Stimulated activated naive CD8-positive, alpha-beta T cell treated with anti-CD3 and anti-CD28 coated beads, Interleukin-15, Interleukin-2, amounts not matched to agents 100 ng/mL and 50 ng/mL, for 24 hours (primary cell): ENCODE data around the gene DNAJC24.
"Not testable (repeated sequence)": the region's sequence is repeated elsewhere in the genome, so short reads cannot be mapped to it uniquely, and the experiment has no call there.

Experiments used
- H3K27ac Mint-ChIP-seq: one replicate; pipeline ENCODE4 v1.8.0; 2021; ENCODE audit warnings: mild to moderate bottlenecking, mixed read lengths
- H3K27me3 Mint-ChIP-seq: one replicate; pipeline ENCODE4 v1.8.0; 2021; ENCODE audit warnings: mixed read lengths
- H3K36me3 Mint-ChIP-seq: one replicate; pipeline ENCODE4 v1.8.0; 2021; ENCODE audit warnings: low read depth, mixed read lengths
- H3K4me1 Mint-ChIP-seq: one replicate; pipeline ENCODE4 v1.8.0; 2021; ENCODE audit warnings: low read depth, mixed read lengths
- H3K4me3 Mint-ChIP-seq: one replicate; pipeline ENCODE4 v1.8.0; 2021; ENCODE audit warnings: mild to moderate bottlenecking, mixed read lengths
- H3K9me3 Mint-ChIP-seq: one replicate; pipeline ENCODE4 v1.8.0; 2021; ENCODE audit warnings: mixed read lengths

The DNAJC24 gene, protein sequence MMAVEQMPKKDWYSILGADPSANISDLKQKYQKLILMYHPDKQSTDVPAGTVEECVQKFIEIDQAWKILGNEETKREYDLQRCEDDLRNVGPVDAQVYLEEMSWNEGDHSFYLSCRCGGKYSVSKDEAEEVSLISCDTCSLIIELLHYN

DNA sequence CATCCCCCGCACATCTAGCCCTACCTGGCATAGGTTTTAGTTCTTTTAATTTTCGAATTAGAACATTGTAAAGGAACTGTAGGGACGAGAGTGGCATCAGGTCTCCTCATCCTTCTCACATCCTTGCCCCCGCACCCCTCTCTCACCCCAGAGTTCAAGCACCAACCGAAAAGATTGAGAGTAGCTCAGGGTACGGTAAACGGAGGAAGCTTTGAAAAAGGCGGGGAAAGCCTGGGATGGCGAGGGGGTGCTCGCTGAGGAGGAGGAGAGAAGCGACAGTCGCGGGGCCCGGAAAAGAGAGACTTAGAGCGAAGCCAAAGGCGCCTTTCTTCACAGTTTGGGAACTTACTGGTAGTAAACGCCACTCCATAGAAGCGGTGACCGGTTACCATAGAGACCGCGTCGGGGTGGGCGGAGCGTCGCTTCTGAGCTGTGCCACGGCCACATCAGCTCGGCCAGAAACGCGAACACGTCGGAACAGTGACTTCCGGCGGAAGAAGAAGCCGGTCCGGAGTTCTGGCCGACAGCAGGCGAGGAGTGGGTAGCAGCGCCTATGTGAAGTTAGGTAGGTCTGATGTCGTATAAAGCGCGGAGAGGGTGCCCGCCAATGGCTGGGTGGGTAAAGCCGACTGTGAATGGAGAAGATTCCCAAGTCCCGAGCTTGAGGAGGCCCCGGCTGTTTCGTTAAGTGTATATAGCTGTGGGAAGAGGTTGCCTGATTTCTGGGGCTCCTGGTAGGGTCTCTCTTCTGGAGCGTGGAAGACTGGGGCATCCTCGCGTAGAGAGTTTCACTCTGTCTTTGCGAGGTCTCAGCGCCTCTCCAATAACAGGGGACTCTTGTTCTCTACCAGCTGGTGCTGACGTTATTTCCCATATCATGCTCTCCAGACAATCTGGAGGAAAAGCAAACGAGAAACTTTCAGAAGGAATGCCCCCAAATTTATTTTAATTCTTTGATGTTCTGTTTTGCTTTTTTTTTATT, at the start of gene DNAJC24, which contains the start of gene DCDC1:
TSS of gene DNAJC24 (plus strand) at position 513 of the 982 bp plus-strand sequence. CDS start 889 bp downstream, outside the sequence.
TSS of gene DCDC1 (minus strand) at position 392 of the 982 bp plus-strand sequence. CDS start 41,459 bp downstream, outside the sequence.
- Mint-ChIP-seq H3K27me3 (peaks cover 6% of the 10 kb centered on the region), H3K4me3 (peak within 1 kb of the TSS; percentile 98), H3K9me3 (no peaks in the 10 kb centered on the region), H3K27ac (peak within 1 kb of the TSS; percentile 92), H3K4me1 (peaks cover 42% of the 10 kb centered on the region), H3K36me3 (peaks cover 16% of the 10 kb centered on the region)

DNA sequence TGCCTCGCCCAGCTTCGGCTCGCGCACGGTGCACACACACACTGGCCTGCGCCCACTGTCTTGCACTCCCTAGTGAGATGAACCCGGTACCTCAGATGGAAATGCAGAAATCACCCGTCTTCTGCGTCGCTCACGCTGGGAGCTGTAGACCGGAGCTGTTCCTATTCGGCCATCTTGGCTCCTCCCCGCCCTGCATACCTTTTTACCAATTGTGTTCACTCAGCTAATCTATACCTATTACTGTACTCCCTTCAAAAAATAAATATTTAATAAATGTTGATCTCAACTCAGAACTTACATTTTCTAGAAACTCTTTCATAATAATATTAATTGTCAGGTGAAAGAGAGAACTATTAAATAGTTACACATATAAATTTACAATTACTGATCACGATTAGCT, 48.2 kb upstream of the DNAJC24 start:
- not testable (repeated sequence) for H3K27me3 Mint-ChIP-seq, H3K9me3 Mint-ChIP-seq, H3K4me3 Mint-ChIP-seq, H3K27ac Mint-ChIP-seq, H3K36me3 Mint-ChIP-seq, H3K4me1 Mint-ChIP-seq

DNA sequence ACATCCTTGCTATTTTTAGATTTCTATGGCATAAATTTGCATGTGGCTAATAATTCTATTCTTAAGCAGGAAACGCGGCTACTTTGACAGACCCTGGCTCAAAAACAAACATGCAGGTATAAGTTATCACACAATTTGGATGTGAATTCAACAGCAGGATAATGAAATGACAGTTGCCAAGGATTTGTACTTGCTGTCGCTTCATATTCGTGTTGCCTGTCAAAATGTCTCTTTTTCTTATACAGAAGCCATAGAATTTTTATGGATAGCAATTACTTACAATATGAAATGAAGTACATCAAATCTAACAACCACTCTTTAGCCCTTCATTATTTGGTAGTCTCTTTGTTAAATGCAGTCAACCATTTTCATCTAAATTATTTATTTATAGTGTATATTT, 46.5 kb upstream of the DNAJC24 start:
- Mint-ChIP-seq H3K4me3 (no peak overlapping the region), H3K27me3 (no peaks in the 10 kb centered on the region), H3K9me3 (no peaks in the 10 kb centered on the region), H3K36me3 (no peaks in the 10 kb centered on the region), H3K4me1 (peaks cover 4% of the 10 kb centered on the region), H3K27ac (no peak overlapping the region)

DNA sequence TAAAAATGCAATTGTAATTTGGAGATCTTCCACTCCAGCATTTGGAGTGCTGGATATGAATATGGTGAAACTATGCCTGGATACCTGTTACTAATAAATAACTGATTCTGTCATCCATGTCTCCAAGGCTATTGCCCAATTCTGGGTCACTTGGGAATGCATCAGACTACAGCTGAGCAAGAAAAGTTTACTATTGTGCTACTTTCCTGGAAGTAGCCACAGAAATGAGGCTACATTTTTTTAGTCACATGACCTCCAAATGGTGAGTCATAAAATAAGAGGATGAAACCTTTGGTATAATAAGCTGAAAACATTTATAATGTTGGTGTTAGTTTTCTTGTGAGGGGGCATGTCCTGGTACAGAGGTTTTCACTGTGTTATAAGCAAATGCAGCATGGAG, 44.5 kb upstream of the DNAJC24 start:
- Mint-ChIP-seq H3K27me3 (no peaks in the 10 kb centered on the region), H3K9me3 (no peaks in the 10 kb centered on the region), H3K36me3 (no peaks in the 10 kb centered on the region), H3K4me3 (no peak overlapping the region), H3K27ac (no peak overlapping the region), H3K4me1 (peaks cover 4% of the 10 kb centered on the region)

DNA sequence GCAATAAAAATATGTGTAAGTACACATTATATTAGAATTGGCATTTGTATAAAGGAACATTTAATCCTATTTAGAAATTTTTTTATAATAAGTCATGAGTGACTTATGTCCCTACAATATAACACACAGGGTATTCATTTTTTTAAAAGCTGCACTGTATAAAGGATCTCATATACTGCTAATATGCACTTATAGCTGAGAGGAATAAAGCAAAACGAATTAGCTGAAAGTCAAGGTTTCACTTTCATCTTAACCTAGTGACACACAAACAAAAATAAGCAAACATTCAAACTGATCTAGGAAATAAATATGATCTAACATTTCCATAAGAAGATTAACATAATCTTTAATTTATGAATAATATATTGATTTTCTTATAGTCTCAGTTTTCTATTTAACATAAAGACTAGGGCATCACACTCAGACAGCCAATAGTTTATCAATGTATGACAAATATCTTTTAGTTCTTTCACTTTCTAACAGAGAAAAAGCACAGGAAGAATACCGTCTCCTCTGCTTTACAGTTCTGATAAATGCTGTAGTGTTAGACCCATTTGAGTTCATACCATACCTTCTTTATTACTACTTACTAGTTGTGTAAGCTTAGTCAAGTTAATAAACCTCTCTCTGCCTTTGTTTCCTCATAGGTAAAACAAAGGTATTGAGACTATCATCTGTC, 43.1 kb upstream of the DNAJC24 start:
- no peak overlapping the region for H3K27ac Mint-ChIP-seq
- no peaks in the 10 kb centered on the region for H3K36me3 Mint-ChIP-seq
- H3K4me3 Mint-ChIP-seq: no peak overlapping the region
- H3K27me3 Mint-ChIP-seq: no peaks in the 10 kb centered on the region
- H3K9me3 Mint-ChIP-seq: no peaks in the 10 kb centered on the region
- H3K4me1 Mint-ChIP-seq: peaks cover 4% of the 10 kb centered on the region

DNA sequence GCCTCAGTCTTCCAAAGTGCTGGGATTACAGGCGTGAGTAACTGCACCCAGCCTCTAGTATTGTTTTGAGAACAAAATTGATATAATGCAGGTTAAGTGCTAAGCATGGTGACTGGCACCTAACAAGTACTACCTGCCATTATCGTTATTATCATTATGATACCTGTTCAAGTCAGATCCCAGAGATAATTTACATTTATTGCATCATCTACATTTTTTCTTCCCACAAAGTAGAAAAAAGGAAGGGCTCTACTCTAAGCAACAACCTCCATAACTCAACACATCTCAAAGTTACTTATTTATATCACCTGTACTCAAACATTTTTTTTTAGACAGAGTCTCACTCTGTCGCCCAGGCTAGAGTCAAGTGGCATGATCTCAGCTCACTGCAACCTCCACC, 42.2 kb upstream of the DNAJC24 start:
- Mint-ChIP-seq H3K27me3 (peaks cover 6% of the 10 kb centered on the region), H3K36me3 (no peaks in the 10 kb centered on the region), H3K4me1 (peaks cover 4% of the 10 kb centered on the region), H3K9me3 (no peaks in the 10 kb centered on the region), H3K27ac (no peak overlapping the region), H3K4me3 (no peak overlapping the region)

DNA sequence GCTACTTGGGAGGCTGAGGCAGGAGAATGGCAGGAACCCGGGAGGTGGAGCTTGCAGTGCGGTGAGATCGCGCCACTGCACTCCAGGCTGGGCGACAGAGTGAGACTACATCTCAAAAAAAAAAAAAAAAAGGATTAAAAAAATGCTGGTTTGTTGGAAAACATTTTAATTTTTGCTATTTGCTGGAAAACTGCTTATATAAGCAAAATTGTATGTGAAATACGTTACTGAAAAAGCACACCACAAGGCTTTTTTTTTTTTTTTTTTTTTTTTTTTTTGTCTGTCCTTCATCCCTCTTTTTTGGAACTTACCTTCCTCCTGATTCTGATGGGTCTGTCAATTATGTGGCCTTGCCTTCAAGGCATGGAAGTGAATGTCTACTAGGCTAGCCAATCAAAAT, 41.0 kb upstream of the DNAJC24 start:
- peaks cover 10% of the 10 kb centered on the region for H3K27me3 Mint-ChIP-seq
- H3K4me1 Mint-ChIP-seq: peaks cover 4% of the 10 kb centered on the region
- no peaks in the 10 kb centered on the region for H3K9me3 Mint-ChIP-seq
- no peak overlapping the region for H3K4me3 Mint-ChIP-seq
- H3K36me3 Mint-ChIP-seq: no peaks in the 10 kb centered on the region
- H3K27ac Mint-ChIP-seq: no peak overlapping the region

DNA sequence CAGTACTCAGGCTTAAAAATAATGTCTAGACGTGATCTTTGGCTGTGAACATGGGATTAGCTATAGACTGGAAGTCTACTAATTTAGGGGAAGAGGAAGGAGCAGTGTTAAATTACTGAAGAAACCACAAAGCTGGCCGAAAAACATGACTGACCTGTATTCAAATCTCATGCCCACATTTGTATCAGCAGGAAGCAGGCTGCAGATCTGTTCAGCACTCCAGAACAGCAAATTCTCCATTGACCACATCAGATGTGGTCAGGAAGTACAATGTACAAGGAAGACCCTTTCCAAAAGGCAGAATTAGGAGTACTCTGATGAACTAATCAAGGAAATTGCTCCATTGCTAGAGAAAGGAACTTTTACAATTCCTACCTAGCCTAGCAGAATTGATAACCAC, 31.9 kb upstream of the DNAJC24 start:
- Mint-ChIP-seq H3K4me1 (no peaks in the 10 kb centered on the region), H3K9me3 (no peaks in the 10 kb centered on the region), H3K27me3 (peaks cover 8% of the 10 kb centered on the region), H3K36me3 (no peaks in the 10 kb centered on the region), H3K4me3 (no peak overlapping the region), H3K27ac (no peak overlapping the region)

DNA sequence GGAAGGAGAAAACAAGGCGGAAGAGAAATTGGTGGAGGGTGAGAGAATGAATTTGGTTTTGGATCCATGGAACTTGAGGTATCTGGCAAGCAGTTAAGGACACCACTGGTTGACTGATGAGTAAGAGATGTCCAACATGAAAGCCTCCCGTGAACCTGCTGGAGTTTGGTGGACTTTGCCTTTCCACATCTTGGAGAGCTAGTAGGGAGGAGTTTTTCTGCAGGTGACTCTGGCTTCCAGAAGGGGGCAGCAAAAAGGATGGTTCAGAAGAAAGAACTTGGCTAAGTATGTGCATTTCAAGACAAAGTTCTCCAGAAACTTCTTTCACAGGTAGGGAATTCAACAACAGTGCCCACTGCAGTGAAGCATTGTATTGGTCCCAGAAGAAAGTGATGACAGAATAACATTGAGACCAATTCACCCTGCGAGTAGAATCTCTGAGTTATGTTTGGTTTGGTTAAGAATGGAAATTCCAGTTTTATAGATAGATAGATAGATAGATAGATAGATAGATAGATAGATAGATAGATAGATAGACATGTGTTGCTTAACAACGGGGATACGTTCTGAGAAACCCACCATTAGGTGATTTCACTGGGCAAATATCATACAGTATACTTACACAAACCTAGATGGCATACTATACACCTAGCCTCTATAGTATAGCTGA, 28.6 kb upstream of the DNAJC24 start:
- Mint-ChIP-seq H3K27me3 (peaks cover 14% of the 10 kb centered on the region), H3K27ac (no peak overlapping the region), H3K4me1 (no peaks in the 10 kb centered on the region), H3K9me3 (no peaks in the 10 kb centered on the region), H3K36me3 (no peaks in the 10 kb centered on the region), H3K4me3 (no peak overlapping the region)

DNA sequence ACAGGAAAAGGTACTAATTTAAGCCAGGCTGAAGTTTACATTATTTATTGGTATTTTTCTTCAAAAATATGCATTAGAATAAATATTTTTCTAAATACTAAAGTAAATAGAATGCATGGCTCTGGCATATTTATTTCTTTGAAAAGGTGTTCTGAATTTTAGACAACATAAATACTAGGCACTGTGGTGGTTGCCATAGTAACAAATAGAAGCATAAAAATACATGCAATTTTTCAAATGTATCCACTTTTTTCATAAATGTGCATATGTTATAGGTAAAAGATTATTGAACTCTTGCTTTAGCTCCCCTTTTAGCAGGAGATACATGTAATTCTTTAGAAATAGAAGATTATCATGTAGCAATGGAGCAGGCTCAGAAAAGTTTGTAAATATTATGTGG, 18.5 kb upstream of the DNAJC24 start:
- Mint-ChIP-seq H3K4me3 (no peak overlapping the region), H3K36me3 (no peaks in the 10 kb centered on the region), H3K27me3 (peaks cover 27% of the 10 kb centered on the region), H3K27ac (no peak overlapping the region), H3K4me1 (no peaks in the 10 kb centered on the region), H3K9me3 (no peaks in the 10 kb centered on the region)

DNA sequence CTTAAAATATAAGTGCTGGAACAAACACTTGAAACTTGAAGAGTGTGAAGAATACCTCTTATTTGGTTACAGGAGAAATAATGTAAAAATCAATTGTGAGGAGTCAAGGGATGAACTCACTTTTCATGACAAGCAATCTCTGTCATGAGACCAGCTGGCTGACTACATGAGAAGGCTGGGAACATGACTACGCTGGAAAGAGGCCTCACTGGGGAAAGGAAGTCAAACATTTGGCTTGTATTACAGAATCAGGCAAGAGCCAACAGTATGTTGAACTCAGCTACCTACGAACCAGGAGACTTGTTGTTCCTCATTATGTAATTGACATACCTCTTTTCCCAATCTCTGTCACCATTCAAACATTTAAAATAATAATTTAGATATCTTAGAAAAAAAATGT, 14.5 kb upstream of the DNAJC24 start:
- H3K9me3 Mint-ChIP-seq: no peaks in the 10 kb centered on the region
- no peak overlapping the region for H3K4me3 Mint-ChIP-seq
- no peak overlapping the region for H3K27ac Mint-ChIP-seq
- H3K27me3 Mint-ChIP-seq: peaks cover 21% of the 10 kb centered on the region
- H3K4me1 Mint-ChIP-seq: no peaks in the 10 kb centered on the region
- no peaks in the 10 kb centered on the region for H3K36me3 Mint-ChIP-seq

DNA sequence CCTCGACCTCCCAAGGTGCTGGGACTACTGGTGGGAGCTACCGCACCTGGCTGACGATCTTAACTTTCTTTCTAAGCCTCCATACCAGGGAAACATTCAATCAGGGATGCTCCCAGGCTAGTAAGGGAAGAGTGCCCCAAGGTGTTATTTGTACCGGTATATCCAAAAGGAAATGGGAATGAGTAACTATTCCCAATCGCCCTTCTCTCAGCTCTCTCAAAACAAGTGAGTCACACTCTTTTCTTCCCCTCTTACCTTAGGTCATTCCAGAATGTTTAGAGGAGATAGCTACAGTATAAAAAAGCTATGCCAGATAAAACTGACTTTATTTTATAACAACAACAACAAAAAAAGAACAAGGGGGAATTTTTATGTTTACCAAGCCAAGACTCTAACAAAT, 13.8 kb upstream of the DNAJC24 start:
- no peak overlapping the region for H3K27ac Mint-ChIP-seq
- no peak overlapping the region for H3K4me3 Mint-ChIP-seq
- no peaks in the 10 kb centered on the region for H3K4me1 Mint-ChIP-seq
- H3K27me3 Mint-ChIP-seq: peaks cover 21% of the 10 kb centered on the region
- no peaks in the 10 kb centered on the region for H3K36me3 Mint-ChIP-seq
- no peaks in the 10 kb centered on the region for H3K9me3 Mint-ChIP-seq

DNA sequence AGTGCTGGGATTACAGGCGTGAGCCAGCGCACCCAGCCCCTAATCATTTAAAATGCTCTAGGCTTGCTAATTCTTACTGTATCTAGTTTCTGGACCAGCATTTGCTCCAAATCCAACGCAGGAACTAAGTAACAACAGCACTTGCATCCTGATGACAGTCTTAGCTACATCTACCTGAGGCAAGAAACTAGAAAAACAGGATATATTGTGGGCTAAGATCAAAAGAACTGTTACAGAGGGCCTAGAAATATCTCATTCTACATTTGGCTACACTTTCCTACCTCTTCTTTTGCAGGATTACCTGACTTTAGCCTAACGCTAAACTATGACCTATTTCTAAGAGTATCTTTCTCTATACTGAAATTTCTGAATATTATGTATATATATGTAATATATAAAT, 7.9 kb upstream of the DNAJC24 start:
- Mint-ChIP-seq H3K27me3 (peaks cover 13% of the 10 kb centered on the region), H3K9me3 (no peaks in the 10 kb centered on the region), H3K36me3 (no peaks in the 10 kb centered on the region), H3K4me1 (peaks cover 8% of the 10 kb centered on the region), H3K27ac (no peak overlapping the region), H3K4me3 (no peak overlapping the region)

DNA sequence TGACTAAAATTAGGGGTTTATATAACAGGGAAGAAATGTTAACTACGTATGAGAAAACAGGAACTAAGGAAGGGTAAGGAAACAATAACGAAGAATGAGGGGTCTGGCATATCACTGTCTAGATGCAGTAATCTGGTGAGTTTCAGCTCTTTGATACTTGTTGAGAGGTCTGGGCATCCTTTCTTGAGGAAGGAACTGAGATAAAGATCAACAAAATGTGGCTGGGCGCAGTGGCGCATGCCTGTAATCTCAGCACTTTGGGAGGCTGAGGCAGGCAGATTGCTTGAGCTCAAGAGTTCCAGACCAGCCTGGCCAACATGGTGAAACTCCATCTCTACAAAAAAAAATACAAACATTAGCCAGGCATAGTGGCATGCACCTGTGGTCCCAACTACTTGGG, 2.9 kb upstream of the DNAJC24 start:
- peaks cover 13% of the 10 kb centered on the region for H3K27me3 Mint-ChIP-seq
- H3K27ac Mint-ChIP-seq: no peak overlapping the region
- H3K9me3 Mint-ChIP-seq: no peaks in the 10 kb centered on the region
- H3K4me3 Mint-ChIP-seq: no peak overlapping the region
- peaks cover 40% of the 10 kb centered on the region for H3K4me1 Mint-ChIP-seq
- peaks cover 12% of the 10 kb centered on the region for H3K36me3 Mint-ChIP-seq

DNA sequence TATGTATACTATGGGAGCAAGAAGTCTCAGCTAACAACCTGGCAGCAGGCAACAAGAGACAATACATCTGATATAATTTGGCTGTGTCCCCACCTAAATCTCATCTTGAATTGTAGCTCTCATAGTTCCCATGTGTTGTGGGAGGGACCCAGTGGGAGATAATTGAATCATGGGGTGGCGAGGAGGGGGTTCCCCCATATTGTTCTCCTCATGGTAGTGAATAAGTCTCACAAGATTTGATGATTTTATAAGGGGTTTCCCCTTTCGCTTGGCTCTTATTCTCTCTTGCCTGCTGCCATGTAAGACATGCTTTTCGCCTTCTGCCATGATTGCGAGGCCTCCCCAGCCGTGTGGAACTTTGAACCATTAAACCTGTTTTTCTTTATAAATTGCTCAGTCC, 6.2 kb downstream of the DNAJC24 start:
- H3K4me1 Mint-ChIP-seq: peaks cover 30% of the 10 kb centered on the region
- H3K27ac Mint-ChIP-seq: no peak overlapping the region

More for the DNA sequence above, 6.2 kb downstream of the DNAJC24 start:
- no peaks in the 10 kb centered on the region for H3K9me3 Mint-ChIP-seq
- no peak overlapping the region for H3K4me3 Mint-ChIP-seq
- no peaks in the 10 kb centered on the region for H3K27me3 Mint-ChIP-seq
- H3K36me3 Mint-ChIP-seq: peaks cover 32% of the 10 kb centered on the region
